Measurements from ENCODE around the gene CCDC175. TPM values are rescaled to one million over a fixed set of nuclear protein-coding genes. Genes with fewer than 3 reads are reported as not detected.

Gene CCDC175
- polyA plus RNA-seq, 3 donors = not detected

DNA sequence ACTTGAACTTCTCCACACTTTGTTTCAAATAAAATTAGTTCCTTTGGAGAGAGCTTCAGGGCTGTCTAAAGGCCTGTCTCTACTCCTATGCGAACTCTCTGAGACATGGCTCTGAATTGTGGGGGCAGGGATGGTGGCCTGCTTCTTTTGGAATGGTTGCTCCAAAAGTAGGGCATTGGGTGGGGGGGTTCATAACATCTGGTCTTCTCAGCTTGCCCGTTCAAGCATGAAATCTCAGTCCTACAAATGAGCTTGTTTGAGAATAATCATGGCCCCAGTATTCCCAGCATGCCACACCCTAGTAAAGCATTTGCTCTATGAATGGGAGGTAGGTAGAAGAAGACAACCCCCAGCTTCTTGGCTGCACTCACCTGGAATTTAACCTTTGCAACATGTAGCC is 118.1 kb downstream of the CCDC175 start:
- 93 to 96% (median 95%) methylated on average over 2 of the region's 2 CpGs for WGBS, 3 donors
- no peak overlapping the region for H3K27ac ChIP-seq (ENCODE audit: low read depth, low read length)

DNA sequence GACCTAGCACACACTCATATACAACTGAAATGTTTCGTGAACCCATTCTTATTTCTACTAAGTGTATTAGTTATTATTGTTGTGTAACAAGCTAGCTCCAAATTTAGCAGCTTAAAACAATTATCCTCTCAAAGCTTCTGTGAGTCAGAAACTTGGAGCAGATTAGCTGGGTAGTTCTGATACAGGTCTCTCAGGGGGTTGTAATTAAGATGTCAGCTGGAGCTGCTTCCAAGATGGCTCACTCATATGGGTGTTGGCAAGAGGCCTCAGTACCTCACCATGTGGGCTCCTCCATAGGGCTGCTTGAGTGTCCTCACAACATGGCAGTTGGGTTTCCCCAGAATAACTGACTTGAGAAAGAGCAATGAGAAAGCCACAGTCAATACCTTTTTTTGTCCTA is 121.2 kb downstream of the CCDC175 start:
- WGBS, 3 donors = 76 to 88% (median 88%) methylated on average over 1 of the region's 1 CpG
- no peak overlapping the region for H3K27ac ChIP-seq (ENCODE audit: low read depth, low read length)

Other genes starting within 250 kb of the CCDC175 start
- gene GPR135, start 111.4 kb downstream of the CCDC175 start, polyA plus RNA-seq = 1 to 10 TPM in 1 of 3 donors, under 1 TPM in 2; 0.43 to 1.3 (median 0.79) TPM
- gene L3HYPDH, start 92.4 kb downstream of the CCDC175 start, polyA plus RNA-seq = 10 to 100 TPM; 11.1 to 27.7 (median 20.5) TPM
- gene JKAMP, start 92.3 kb downstream of the CCDC175 start, polyA plus RNA-seq = 10 to 100 TPM; 13.3 to 31.9 (median 17.7) TPM